WTC11 (cell line): ENCODE results near the gene CARS2. TPM values are rescaled to one million over a fixed set of nuclear protein-coding genes. Genes with fewer than 3 reads are reported as not detected.

ENCODE experiments used
- AR ChIP-seq: fragments of 250-450 bp; sonication (Bioruptor Pico); IDR thresholded peaks from 2 replicates; pipeline ENCODE4 v1.9.0; 2021; ENCODE audit warnings: mild to moderate bottlenecking
- CREB1 ChIP-seq: sonication (generic); formaldehyde crosslinking; IDR thresholded peaks from 2 replicates; pipeline ENCODE4 v1.8.0; 2023; ENCODE audit warnings: mild to moderate bottlenecking, missing genetic modification reagents
- E2F4 ChIP-seq: sonication (generic); formaldehyde crosslinking; IDR thresholded peaks from 2 replicates; pipeline ENCODE4 v1.8.1; 2022; ENCODE audit warnings: low read depth, mild to moderate bottlenecking, moderate library complexity, missing genetic modification reagents, borderline replicate concordance
- E2F5 ChIP-seq: sonication (generic); formaldehyde crosslinking; IDR thresholded peaks from 2 replicates; pipeline ENCODE4 v1.8.1; 2022; ENCODE audit warnings: mild to moderate bottlenecking, moderate library complexity, missing genetic modification reagents
- ETV6 ChIP-seq: sonication (generic); formaldehyde crosslinking; IDR thresholded peaks from 2 replicates; pipeline ENCODE4 v1.8.1; 2022; ENCODE audit warnings: mild to moderate bottlenecking, missing genetic modification reagents
- FOXP1 ChIP-seq: sonication (generic); formaldehyde crosslinking; IDR thresholded peaks from 2 replicates; pipeline ENCODE4 v1.8.0; 2022; ENCODE audit warnings: missing genetic modification reagents, mild to moderate bottlenecking, moderate library complexity, borderline replicate concordance
- FOXP4 ChIP-seq: sonication (generic); formaldehyde crosslinking; IDR thresholded peaks from 2 replicates; pipeline ENCODE4 v1.8.0; 2022; ENCODE audit warnings: mild to moderate bottlenecking, missing genetic modification reagents
- HMGA2 ChIP-seq: fragments of 250-450 bp; sonication (Bioruptor Pico); IDR thresholded peaks from 2 replicates; pipeline ENCODE4 v1.4.0; 2021; ENCODE audit warnings: mild to moderate bottlenecking, moderate library complexity
- IRF2 ChIP-seq: sonication (generic); formaldehyde crosslinking; IDR thresholded peaks from 2 replicates; pipeline ENCODE4 v1.8.0; 2022; ENCODE audit warnings: low read depth, missing genetic modification reagents, borderline replicate concordance
- JAZF1 ChIP-seq: fragments of 250-450 bp; sonication (Bioruptor Pico); IDR thresholded peaks from 2 replicates; pipeline ENCODE4 v1.9.0; 2021; ENCODE audit warnings: moderate library complexity, mild to moderate bottlenecking, inconsistent platforms
- KAT7 ChIP-seq: sonication (generic); formaldehyde crosslinking; IDR thresholded peaks from 2 replicates; pipeline ENCODE4 v1.8.1; 2023; ENCODE audit warnings: missing genetic modification reagents, mild to moderate bottlenecking, borderline replicate concordance
- MLX ChIP-seq: sonication (generic); formaldehyde crosslinking; IDR thresholded peaks from 2 replicates; pipeline ENCODE4 v1.8.1; 2023; ENCODE audit warnings: mild to moderate bottlenecking, missing genetic modification reagents, moderate library complexity
- MXD4 ChIP-seq: fragments of 250-450 bp; sonication (Bioruptor Pico); IDR thresholded peaks from 2 replicates; pipeline ENCODE4 v1.8.0; 2021; ENCODE audit warnings: mild to moderate bottlenecking, moderate library complexity, borderline replicate concordance
- NFYB ChIP-seq: sonication (generic); formaldehyde crosslinking; conservative IDR thresholded peaks from 2 replicates; pipeline ENCODE4 v1.8.0; 2022; ENCODE audit warnings: low read depth, missing genetic modification reagents
- NR3C1 ChIP-seq: sonication (generic); formaldehyde crosslinking; conservative IDR thresholded peaks from 2 replicates; pipeline ENCODE4 v1.8.1; 2023; ENCODE audit warnings: low read depth, mild to moderate bottlenecking, missing genetic modification reagents
- PREB ChIP-seq: sonication (generic); formaldehyde crosslinking; IDR thresholded peaks from 2 replicates; pipeline ENCODE4 v1.8.1; 2022; ENCODE audit warnings: mild to moderate bottlenecking, missing genetic modification reagents, moderate library complexity, borderline replicate concordance
- STAT6 ChIP-seq: sonication (generic); formaldehyde crosslinking; conservative IDR thresholded peaks from 2 replicates; pipeline ENCODE4 v1.8.1; 2023; ENCODE audit warnings: mild to moderate bottlenecking, low read depth, missing genetic modification reagents, moderate library complexity
- ZNF138 ChIP-seq: sonication (generic); formaldehyde crosslinking; conservative IDR thresholded peaks from 2 replicates; pipeline ENCODE4 v1.8.1; 2022; ENCODE audit warnings: mild to moderate bottlenecking, moderate library complexity, missing genetic modification reagents
- ZNF219 ChIP-seq: sonication (generic); formaldehyde crosslinking; IDR thresholded peaks from 2 replicates; pipeline ENCODE4 v1.8.0; 2023; ENCODE audit warnings: missing genetic modification reagents, mild to moderate bottlenecking, borderline replicate concordance
- ZNF532 ChIP-seq: fragments of 250-450 bp; sonication (Bioruptor Pico); IDR thresholded peaks from 2 replicates; pipeline ENCODE4 v1.9.0; 2021; ENCODE audit warnings: mild to moderate bottlenecking, borderline replicate concordance
- ZNF671 ChIP-seq: fragments of 250-450 bp; sonication (Bioruptor Pico); IDR thresholded peaks from 2 replicates; pipeline ENCODE4 v1.8.0; 2021; ENCODE audit warnings: mild to moderate bottlenecking
- total RNA-seq: library from RNA; stranded (reverse); gene quantifications from 3 replicates; pipeline ENCODE4 v1.2.3, GENCODE V29; 2021

The CARS2 gene
- total RNA-seq, 1 experiment from 2014 or later = 39.9 TPM

- TF ChIP-seq PREB (no peak), ZNF671 (CRISPR knock-in tag) (no peak), NR3C1 (CRISPR knock-in tag) (no peak), ZNF532 (CRISPR knock-in tag) (no peak), ZNF138 (CRISPR knock-in tag) (no peak), MLX (CRISPR knock-in tag) (no peak), ETV6 (CRISPR knock-in tag) (no peak), E2F4 (no peak), AR (no peak), STAT6 (CRISPR knock-in tag) (no peak), ZNF219 (CRISPR knock-in tag) (no peak), JAZF1 (CRISPR knock-in tag) (no peak), IRF2 (CRISPR knock-in tag) (no peak), KAT7 (CRISPR knock-in tag) (no peak; the same call in 1 of the 2 replicates), FOXP4 (no peak), FOXP1 (peak; percentile 28; the same call in 1 of the 2 replicates), E2F5 (CRISPR knock-in tag) (peak; percentile 12; the same call in 1 of the 2 replicates), CREB1 (CRISPR knock-in tag) (no peak), NFYB (no peak), MXD4 (CRISPR knock-in tag) (no peak), HMGA2 (CRISPR knock-in tag) (no peak; the same call in 1 of the 2 replicates)
Observed at GRCh38 chr13:110712081-110712848, 6.3 kb upstream of the CARS2 start (continued).
